Measurements from ENCODE around the gene ERBIN.
"Not testable (repeated sequence)": the region's sequence is repeated elsewhere in the genome, so short reads cannot be mapped to it uniquely, and the experiment has no call there.

The ERBIN gene

GRCh38 chr5:66009277-66009676 is 82.9 kb downstream of the ERBIN start:
- DNase-seq (ENCODE audit: low read depth in 2 of 2) = no peak

GRCh38 chr5:66010476-66010875 is 84.1 kb downstream of the ERBIN start:
- DNase-seq (ENCODE audit: low read depth in 2 of 2) = no peak

DNA sequence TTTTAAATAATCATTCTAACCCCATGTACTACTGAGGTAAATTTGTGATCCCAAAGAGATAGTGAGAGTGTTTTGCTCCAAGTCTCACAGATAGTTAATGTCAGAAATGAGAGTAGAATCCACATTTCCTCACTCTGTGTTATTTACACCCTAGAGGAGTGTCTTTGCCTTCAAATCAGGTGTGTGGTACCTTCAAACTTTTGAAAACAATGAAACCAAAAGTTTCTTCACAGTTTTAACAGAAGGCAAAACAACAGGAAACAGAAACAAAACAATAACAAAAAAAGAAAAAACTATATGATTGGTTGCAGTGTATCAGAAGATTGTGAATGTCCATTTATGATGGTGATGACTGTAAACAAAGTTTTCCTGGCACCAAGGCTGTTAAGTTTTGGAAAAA is 85.9 kb downstream of the ERBIN start:
- DNase-seq (ENCODE audit: low read depth in 2 of 2) = no peak

DNA sequence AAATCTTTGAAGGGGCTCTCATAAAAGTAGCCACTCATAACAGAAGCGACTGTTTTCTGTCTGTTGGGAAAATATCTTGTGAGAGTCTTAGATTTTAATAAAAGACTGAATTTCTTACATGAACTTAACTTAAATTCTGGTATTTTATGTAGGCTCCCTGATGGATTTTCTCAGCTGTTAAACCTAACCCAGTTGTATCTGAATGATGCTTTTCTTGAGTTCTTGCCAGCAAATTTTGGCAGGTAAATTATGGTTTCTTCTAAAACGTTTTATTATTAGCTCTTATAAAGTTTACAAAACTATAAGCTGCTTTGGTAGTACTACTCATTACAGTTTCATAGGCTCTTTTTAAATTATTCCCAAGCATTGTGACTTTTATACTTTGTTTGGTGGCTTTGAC is 87.0 kb downstream of the ERBIN start:
- no peak for DNase-seq (ENCODE audit: low read depth in 2 of 2)

DNA sequence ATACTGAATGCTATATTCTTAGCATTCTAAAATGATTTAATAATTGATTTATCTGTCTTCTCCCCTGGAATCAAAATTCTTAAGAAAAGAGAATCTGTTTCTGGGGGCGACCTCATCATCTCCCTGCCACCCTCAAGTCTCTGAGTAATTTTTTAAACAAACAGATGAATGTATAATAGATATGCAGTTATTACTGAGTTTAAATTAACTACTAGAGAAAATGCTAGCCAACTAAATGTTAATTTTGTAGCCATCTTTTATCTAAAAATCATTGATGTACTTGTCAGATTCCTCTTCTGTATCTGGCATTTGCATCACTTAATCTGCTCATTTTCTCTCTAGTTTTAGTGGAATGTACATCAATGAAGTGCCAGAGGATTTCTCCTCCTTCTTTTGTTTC is 87.5 kb downstream of the ERBIN start:
- no peak for DNase-seq (ENCODE audit: low read depth in 2 of 2)

GRCh38 chr5:66015196-66015960 is 89.0 kb downstream of the ERBIN start:
- no peak for DNase-seq (ENCODE audit: low read depth in 2 of 2)

DNA sequence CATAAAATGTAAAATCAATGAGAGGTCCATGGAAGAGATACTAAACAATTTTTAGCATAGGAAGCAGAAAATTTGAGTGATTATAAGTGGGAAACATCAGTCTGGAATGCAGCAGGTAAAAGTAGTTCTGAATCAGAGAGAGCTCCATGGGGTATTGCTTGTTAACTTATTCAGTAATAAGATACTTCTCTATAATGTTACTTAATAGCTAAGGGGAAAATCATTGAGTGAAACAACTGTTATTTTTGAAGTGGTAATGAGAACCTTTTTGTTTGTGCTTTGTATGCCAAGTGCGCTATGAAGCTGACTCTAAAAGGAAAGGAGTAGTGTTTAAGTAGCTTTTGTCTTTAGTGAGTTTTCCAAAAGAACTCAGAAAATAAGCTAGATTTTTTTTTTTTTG is 95.2 kb downstream of the ERBIN start:
- DNase-seq (ENCODE audit: low read depth in 2 of 2) = no peak

DNA sequence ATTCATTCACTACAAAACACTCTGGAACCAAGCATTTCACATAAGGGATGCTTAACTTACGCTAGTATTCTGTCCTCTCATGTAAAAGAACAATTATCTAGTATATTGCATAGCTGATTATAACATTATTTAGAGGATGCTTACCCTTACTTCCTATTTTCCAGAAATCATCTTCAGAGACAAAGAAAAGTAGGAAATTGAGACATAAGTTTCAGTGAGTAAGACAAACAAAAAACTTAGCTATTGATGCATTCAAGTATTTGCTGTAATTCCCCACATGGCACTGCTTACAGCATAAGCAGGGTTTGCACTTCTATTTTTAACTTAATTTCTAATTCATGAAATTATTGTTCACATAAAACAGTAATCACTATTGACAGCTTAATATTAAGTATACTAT is 112.9 kb downstream of the ERBIN start:
- no peak for DNase-seq (ENCODE audit: low read depth in 2 of 2)

- no peak for DNase-seq (ENCODE audit: low read depth in 2 of 2)
These were observed 113.3 kb downstream of the ERBIN start for GRCh38 chr5:66039701-66040100.

DNA sequence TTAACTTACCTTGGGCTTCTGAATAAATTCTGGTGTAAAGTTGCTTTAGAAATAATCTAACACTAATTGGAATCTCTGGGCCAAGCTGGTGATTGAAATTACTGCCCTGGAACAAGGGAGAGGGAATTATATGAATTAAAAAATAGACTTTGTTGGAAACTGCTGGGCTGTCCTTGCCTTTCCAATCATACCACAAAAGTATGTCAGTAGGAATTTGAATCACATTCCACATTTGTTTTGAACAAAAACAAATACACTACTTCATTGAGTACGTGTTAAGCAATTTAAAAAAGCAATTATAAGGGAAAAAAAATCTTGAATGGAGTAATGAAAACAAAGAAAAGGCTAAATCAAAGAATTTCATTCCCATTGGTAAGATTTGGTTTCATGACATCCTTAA is 115.3 kb downstream of the ERBIN start:
- DNase-seq (ENCODE audit: low read depth in 2 of 2) = no peak

DNA sequence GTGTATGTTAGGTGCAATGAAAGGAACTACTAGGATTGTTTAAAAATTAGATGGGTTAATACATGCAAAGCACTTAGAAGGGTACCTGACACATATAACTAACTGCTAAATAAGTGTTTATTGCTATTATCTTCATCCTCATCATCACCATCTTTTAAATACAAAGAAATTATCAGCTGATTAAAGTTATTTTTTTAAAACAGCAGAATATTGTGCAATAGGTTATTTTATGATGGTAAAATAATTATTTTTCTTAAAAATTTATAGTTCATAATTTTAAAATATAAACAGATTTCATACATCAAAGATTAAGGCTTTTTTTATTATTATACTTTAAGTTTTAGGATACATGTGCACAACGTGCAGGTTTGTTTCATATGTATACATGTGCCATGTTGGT is 130.9 kb downstream of the ERBIN start:
- no peak for DNase-seq (ENCODE audit: low read depth in 2 of 2)

DNA sequence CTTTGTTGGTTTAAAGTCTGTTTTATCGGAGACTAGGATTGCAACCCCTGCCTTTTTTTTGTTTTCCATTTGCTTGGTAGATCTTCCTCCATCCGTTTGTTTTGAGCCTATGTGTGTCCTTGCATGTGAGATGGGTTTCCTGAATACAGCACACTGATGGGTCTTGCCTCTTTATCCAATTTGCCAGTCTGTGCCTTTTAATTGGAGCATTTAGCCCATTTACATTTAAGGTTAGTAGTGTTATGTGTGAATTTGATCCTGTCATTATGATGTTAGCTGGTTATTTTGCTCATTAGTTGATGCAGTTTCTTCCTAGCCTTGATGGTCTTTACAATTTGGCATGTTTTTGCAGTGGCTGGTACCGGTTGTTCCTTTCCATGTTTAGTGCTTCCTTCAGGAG is 134.9 kb downstream of the ERBIN start:
- DNase-seq (ENCODE audit: low read depth in 2 of 2) = not testable (repeated sequence)

GRCh38 chr5:66063061-66063460 is 136.7 kb downstream of the ERBIN start:
- not testable (repeated sequence) for DNase-seq (ENCODE audit: low read depth in 2 of 2)

DNA sequence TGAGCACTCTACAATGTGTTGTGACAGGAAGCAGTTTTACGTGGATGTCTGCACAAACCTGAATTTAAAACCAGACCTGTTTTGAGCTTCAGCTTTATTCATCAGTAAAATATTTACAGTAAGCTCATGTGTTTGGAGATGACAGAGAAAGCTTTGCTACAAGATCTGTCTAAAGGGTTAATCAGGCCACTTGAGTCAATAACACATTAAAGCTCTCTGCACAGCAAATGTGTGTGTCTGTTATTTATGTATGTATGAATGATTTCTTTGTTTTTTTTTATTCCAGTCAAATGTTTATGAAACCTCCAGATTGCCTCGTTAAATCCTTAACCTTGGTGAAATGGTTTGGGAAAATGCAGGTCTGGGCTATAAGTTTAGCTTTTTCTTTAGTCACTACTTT is 140.5 kb downstream of the ERBIN start:
- no peak for DNase-seq (ENCODE audit: low read depth in 2 of 2)

DNA sequence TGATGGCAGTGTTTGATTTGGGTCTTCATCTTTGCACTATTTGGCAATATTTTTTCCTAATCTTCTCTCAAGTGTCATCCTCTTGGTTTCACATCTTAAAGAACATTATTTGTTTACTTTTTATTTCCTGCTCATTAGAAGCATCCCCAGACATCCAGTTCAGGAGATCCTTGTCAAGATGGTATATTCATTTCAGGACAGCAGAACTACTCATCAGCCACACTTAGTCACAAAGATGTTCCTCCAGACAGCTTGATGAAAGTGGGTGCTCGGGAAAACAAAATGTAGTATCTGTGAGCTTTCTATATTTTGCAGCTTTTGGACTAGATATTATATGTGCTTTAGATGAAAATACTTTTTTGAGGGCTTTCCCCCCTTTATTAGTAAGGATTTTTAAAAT is 145.7 kb downstream of the ERBIN start:
- no peak for DNase-seq (ENCODE audit: low read depth in 2 of 2)

DNA sequence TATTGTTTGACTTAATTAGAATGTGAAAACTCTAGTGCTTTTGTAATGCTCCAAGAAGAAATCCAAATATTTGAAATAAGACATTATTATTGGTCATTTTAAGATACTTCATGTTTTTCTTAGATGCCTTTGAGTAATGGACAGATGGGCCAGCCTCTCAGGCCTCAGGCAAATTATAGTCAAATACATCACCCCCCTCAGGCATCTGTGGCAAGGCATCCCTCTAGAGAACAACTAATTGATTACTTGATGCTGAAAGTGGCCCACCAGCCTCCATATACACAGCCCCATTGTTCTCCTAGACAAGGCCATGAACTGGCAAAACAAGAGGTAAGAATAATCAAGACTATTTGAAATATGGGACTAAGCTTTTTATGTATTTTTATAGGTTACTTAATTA is 148.5 kb downstream of the ERBIN start:
- DNase-seq (ENCODE audit: low read depth in 2 of 2) = no peak

DNA sequence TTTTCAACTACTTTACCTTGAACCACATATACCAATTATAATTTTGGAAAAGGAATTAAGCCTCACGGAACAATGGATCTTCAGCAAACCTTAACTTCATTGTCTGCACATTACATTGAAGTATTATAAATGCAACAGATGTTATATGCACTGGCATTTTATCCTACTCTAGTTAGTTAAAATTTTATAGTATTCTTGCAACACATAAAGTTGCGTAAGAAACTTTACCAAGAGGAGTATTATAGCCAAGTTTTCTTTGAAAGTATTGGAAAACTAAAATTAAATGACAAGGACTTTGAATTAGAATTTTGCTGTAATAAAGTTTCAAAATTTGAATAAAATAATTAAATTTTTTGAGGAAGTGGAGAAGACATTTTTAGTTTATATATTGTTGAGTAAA is 154.3 kb downstream of the ERBIN start:
- no peak for DNase-seq (ENCODE audit: low read depth in 2 of 2)

GRCh38 chr5:66089384-66089783 is 163.0 kb downstream of the ERBIN start:
- DNase-seq (ENCODE audit: low read depth in 2 of 2) = no peak

- no peak for DNase-seq (ENCODE audit: low read depth in 2 of 2)
These were observed 174.5 kb downstream of the ERBIN start for GRCh38 chr5:66100851-66101250.

GRCh38 chr5:66113160-66113559 is 186.8 kb downstream of the ERBIN start:
- DNase-seq (ENCODE audit: low read depth in 2 of 2) = no peak

GRCh38 chr5:66118304-66118703 is 191.9 kb downstream of the ERBIN start:
- DNase-seq (ENCODE audit: low read depth in 2 of 2) = no peak

DNA sequence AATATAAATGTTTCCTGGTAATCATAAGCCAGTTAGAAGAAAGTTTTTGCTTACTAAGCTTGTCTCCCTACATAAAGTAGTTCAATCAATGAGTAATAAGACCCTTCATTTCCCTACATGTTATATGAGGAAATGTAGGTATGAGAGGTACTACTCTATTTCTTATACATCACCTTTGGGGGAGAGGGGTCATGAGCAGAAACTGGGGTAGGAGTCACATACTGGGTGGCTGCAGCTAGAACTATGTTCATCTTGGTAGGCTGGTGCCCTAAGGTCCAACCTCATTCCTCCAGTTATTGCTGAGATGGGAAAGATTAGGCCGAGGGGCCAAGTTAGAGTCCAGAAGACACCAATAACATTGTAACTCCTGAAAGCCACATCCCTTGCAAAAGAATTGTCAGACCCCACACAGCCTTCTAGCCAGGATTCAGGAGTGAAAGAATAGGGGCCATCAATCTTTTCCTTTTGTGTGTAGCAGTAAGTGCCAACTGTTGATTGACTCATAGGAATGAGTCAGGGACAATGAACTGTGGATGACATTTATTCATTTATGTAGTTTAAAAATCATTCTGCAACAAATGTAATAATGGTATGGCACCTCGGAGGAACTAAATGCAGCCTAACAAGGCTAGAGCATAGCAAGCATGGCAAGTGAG is 196.1 kb downstream of the ERBIN start:
- no peak for DNase-seq (ENCODE audit: low read depth in 2 of 2)

- DNase-seq (ENCODE audit: low read depth in 2 of 2) = no peak
These were observed 202.8 kb downstream of the ERBIN start for GRCh38 chr5:66129144-66129543.

- DNase-seq (ENCODE audit: low read depth in 2 of 2) = no peak
These were observed 204.1 kb downstream of the ERBIN start for GRCh38 chr5:66130493-66130892.
